Raji (cell line): Measurements from ENCODE around the gene IPMK.

Experiments
- POLR2A ChIP-seq: IDR thresholded peaks from 2 replicates; pipeline ENCODE4 v1.6.1; 2011; ENCODE audit warnings: low read depth, low read length, control low read depth; ENCODE audit not compliant: insufficient read depth

IPMK gene

GRCh38 chr10:58243269-58243668, 24.4 kb downstream of the IPMK start:
- TF ChIP-seq POLR2A, result no peak

GRCh38 chr10:58241346-58241745, 26.3 kb downstream of the IPMK start:
- no peak for TF ChIP-seq POLR2A

GRCh38 chr10:58240531-58240930, 27.2 kb downstream of the IPMK start:
- no peak for TF ChIP-seq POLR2A

- TF ChIP-seq POLR2A, result no peak
Observed at GRCh38 chr10:58239561-58240169, 28.0 kb downstream of the IPMK start.

DNA sequence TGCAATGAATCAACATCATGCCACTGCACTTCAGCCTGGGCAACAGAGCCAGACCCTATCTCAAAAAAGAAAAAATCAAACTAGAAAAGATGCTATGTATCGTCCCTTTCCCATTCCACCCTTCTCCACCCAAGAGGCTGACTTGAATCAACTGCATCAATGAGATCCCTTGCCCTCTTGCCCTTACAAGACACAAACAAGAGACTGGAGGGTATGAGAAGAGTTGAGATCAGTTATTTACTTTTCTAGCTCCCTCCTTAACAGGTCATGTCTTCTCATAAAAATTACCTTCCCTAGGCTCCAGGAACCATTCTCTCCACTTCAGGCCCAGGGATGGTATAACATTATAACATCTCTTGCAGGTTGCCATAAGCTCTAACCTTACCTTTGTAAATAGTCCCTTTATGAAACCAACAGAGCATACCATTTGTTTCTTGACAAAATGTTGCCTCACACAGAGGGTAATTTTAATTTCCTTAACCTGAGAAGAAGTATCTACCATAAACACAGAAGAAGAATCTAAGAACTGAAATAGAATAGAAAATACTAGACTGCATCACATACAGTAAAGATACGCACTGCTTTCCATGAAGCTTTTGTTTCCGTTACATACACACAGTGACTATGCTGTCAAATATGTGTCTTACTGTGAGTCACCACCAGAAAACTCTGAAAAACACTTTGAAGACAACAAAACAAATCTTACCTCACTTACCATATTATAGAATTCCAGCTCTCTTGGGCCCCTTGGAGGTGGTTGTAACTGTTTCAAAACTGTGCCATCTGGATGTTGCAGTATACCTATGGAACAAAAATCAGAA, 30.5 kb downstream of the IPMK start:
- no peak for TF ChIP-seq POLR2A

- TF ChIP-seq POLR2A, result no peak
Observed at GRCh38 chr10:58225654-58226053, 42.0 kb downstream of the IPMK start.

- TF ChIP-seq POLR2A, result no peak
Observed at GRCh38 chr10:58220769-58221451, 46.8 kb downstream of the IPMK start.

DNA sequence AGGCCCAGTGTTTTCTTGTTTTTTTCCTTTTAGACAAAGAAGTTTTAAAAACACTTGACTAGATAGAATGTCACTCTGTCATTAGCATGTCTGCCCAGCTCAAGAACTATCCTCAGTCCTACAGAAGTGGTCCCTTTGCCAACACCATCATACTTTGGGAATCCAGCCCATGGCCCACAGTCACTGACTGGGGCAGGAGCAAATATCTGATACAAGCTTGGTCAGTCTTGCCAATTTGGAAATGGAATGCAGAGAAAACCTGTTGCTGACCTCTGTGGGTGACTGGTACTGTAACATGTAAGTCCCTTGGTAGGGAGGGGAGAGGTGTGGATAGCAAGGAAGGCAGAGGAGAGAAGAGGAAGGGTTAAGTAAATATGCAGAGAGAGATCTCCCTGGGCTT, 47.8 kb downstream of the IPMK start:
- TF ChIP-seq POLR2A, result no peak

DNA sequence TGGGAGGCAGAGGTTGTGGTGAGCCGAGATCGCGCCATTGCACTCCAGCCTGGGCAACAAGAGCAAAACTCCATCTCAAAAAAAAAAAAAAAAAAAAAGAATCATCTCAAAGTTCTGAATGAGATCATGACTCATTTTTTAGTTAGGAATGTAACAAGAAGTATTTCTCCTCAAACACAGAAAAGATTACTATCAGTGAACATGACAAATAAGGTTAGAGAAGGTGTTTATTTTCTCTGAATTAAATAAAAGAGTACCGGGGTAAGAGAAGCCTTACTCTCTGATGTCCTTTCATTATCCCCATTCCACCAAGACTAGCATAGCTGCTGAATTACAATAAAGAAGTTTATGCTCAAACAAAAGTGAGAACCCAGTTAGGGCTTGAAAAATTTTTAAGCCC, 50.1 kb downstream of the IPMK start:
- TF ChIP-seq POLR2A, result no peak

DNA sequence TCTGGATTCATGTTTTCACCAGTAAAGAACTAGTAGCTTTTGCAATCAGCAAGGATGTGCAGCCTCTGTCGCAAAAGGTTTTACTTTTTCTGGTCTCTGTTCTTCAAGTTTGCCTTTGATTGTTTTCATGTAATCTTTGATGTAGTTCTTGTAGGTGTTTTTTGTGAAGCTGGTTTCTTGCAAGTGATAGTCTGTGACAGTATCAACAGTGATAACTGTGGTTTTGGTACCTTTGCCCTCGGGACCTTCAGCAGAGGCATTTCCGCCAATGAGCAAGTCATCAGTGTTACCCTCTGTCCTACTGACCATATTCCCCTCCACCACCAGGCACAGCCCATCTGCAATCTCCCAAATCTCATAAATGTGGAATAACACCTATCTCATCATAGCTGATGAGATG, 55.1 kb downstream of the IPMK start:
- TF ChIP-seq POLR2A, result no peak

- no peak for TF ChIP-seq POLR2A
Observed at GRCh38 chr10:58210160-58210559, 57.5 kb downstream of the IPMK start.

GRCh38 chr10:58209669-58210068, 58.0 kb downstream of the IPMK start:
- no peak for TF ChIP-seq POLR2A

- no peak for TF ChIP-seq POLR2A
Observed at GRCh38 chr10:58206251-58206650, 61.4 kb downstream of the IPMK start.

- no peak for TF ChIP-seq POLR2A
Observed at GRCh38 chr10:58201704-58202103, 66.0 kb downstream of the IPMK start.

- TF ChIP-seq POLR2A, result no peak
Observed at GRCh38 chr10:58189269-58189668, 78.4 kb downstream of the IPMK start.

- no peak for TF ChIP-seq POLR2A
Observed at GRCh38 chr10:58184120-58184670, 83.5 kb downstream of the IPMK start.
